ENCODE data around the gene MYO1C. TPM values are rescaled to one million over a fixed set of nuclear protein-coding genes. Genes with fewer than 3 reads are reported as not detected.
"Not testable (repeated sequence)": the region's sequence is repeated elsewhere in the genome, so short reads cannot be mapped to it uniquely, and the experiment has no call there.

MYO1C gene
- total RNA-seq (2014; rRNA removed; shearing (Covaris generic)): 48.6 and 54.6 TPM in 2 replicates
- 92.3 and 106 TPM in 2 replicates for polyA plus RNA-seq (2015; cell fraction: cytosol; rRNA removed)
- 81.5 and 85.4 TPM in 2 replicates for polyA plus RNA-seq (2015; cell fraction: nucleus; rRNA removed)

GRCh38 chr17:1492249-1493206 is at the start of gene MYO1C:
Gene MYO1C, minus strand, starts transcription at chr17:1492686. Its CDS starts 199 bp downstream, at chr17:1492487.
- no peak for DNase-seq (ENCODE audit: low read depth, low spot score)
- in situ Hi-C loops (cut with HindIII; ENCODE audit: low pct_unique_long_range_greater_than_20kb, low sequenced_read_pairs): no loop called here

GRCh38 chr17:1541367-1541904 is 49.0 kb upstream of the MYO1C start:
- in situ Hi-C loops (cut with HindIII; ENCODE audit: low pct_unique_long_range_greater_than_20kb, low sequenced_read_pairs): no loop called here
- DNase-seq (ENCODE audit: low read depth, low spot score): no peak

- in situ Hi-C loops (cut with HindIII; ENCODE audit: low pct_unique_long_range_greater_than_20kb, low sequenced_read_pairs): no loop called here
- DNase-seq (ENCODE audit: low read depth, low spot score): no peak
Observed at GRCh38 chr17:1539811-1540210, 47.3 kb upstream of the MYO1C start.

- no peak for DNase-seq (ENCODE audit: low read depth, low spot score)
- in situ Hi-C loops (cut with HindIII; ENCODE audit: low pct_unique_long_range_greater_than_20kb, low sequenced_read_pairs): no loop called here
Observed at GRCh38 chr17:1535737-1536136, 43.3 kb upstream of the MYO1C start.

GRCh38 chr17:1533661-1534325 is 41.3 kb upstream of the MYO1C start:
- DNase-seq (ENCODE audit: low read depth, low spot score): no peak
- in situ Hi-C loops (cut with HindIII; ENCODE audit: low pct_unique_long_range_greater_than_20kb, low sequenced_read_pairs): no loop called here

GRCh38 chr17:1532836-1533602 is 40.5 kb upstream of the MYO1C start:
- in situ Hi-C loops (cut with HindIII; ENCODE audit: low pct_unique_long_range_greater_than_20kb, low sequenced_read_pairs): no loop called here
- peak; percentile 60 for DNase-seq (ENCODE audit: low read depth, low spot score)

GRCh38 chr17:1529863-1530262 is 37.4 kb upstream of the MYO1C start:
- no peak for DNase-seq (ENCODE audit: low read depth, low spot score)
- in situ Hi-C loops (cut with HindIII; ENCODE audit: low pct_unique_long_range_greater_than_20kb, low sequenced_read_pairs): no loop called here

GRCh38 chr17:1526876-1527275 is 34.4 kb upstream of the MYO1C start:
- DNase-seq (ENCODE audit: low read depth, low spot score); in situ Hi-C loops (cut with HindIII; ENCODE audit: low pct_unique_long_range_greater_than_20kb, low sequenced_read_pairs): not testable (repeated sequence)

- no peak for DNase-seq (ENCODE audit: low read depth, low spot score)
- in situ Hi-C loops (cut with HindIII; ENCODE audit: low pct_unique_long_range_greater_than_20kb, low sequenced_read_pairs): no loop called here
Observed at GRCh38 chr17:1522626-1523025, 30.1 kb upstream of the MYO1C start.

GRCh38 chr17:1521086-1521640 is 28.7 kb upstream of the MYO1C start:
- no peak for DNase-seq (ENCODE audit: low read depth, low spot score)
- in situ Hi-C loops (cut with HindIII; ENCODE audit: low pct_unique_long_range_greater_than_20kb, low sequenced_read_pairs): no loop called here

GRCh38 chr17:1519678-1520077 is 27.2 kb upstream of the MYO1C start:
- in situ Hi-C loops (cut with HindIII; ENCODE audit: low pct_unique_long_range_greater_than_20kb, low sequenced_read_pairs): no loop called here
- no peak for DNase-seq (ENCODE audit: low read depth, low spot score)

- in situ Hi-C loops (cut with HindIII; ENCODE audit: low pct_unique_long_range_greater_than_20kb, low sequenced_read_pairs): no loop called here
Observed at GRCh38 chr17:1518410-1518809, 25.9 kb upstream of the MYO1C start.

GRCh38 chr17:1516388-1517161 is 24.1 kb upstream of the MYO1C start, which contains the start of gene INPP5K:
Gene INPP5K, minus strand, starts transcription at chr17:1516612. Its CDS starts 113 bp downstream, at chr17:1516499.
- peak; percentile 97 for DNase-seq (ENCODE audit: low read depth, low spot score)
- in situ Hi-C loops (cut with HindIII; ENCODE audit: low pct_unique_long_range_greater_than_20kb, low sequenced_read_pairs): no loop called here

More at GRCh38 chr17:1518410-1518809, 25.9 kb upstream of the MYO1C start:
- DNase-seq (ENCODE audit: low read depth, low spot score): no peak

- in situ Hi-C loops (cut with HindIII; ENCODE audit: low pct_unique_long_range_greater_than_20kb, low sequenced_read_pairs): no loop called here
- peak; percentile 83 for DNase-seq (ENCODE audit: low read depth, low spot score)
Observed at GRCh38 chr17:1515640-1516387, 23.3 kb upstream of the MYO1C start.

GRCh38 chr17:1512351-1512750 is 19.9 kb upstream of the MYO1C start:
- in situ Hi-C loops (cut with HindIII; ENCODE audit: low pct_unique_long_range_greater_than_20kb, low sequenced_read_pairs): no loop called here
- DNase-seq (ENCODE audit: low read depth, low spot score): no peak
